WTC11 (cell line): ENCODE data around the gene ELAC2. TPM values are rescaled to one million over a fixed set of nuclear protein-coding genes. Genes with fewer than 3 reads are reported as not detected.

Experiments used
- ATAC-seq: fragments of 200-7000 bp; cut with Tn5 transposase; 2 replicates; pipeline ENCODE4 v1.10.0; 2021; ENCODE audit warnings: mild to moderate bottlenecking, moderate library complexity
- CTCF ChIA-PET: fragments of 300-600 bp; sonication (Branson Sonifier 250); formaldehyde crosslinking; loops from one replicate; lab custom pipeline; 2021; ENCODE audit warnings: antibody characterized with exemption; lab: Charles Lee
- POLR2A ChIA-PET: fragments of 350-600 bp; sonication (Branson Sonifier 250); formaldehyde crosslinking; loops from one replicate; lab custom pipeline; 2021; ENCODE audit warnings: antibody characterized with exemption; lab: Charles Lee
- DNase-seq: peaks from one replicate; pipeline ENCODE4 v3.0.0; 2021; ENCODE audit warnings: low spot score
- H3K27ac Mint-ChIP-seq: 2 replicates; pipeline ENCODE4 v1.8.0; 2021; ENCODE audit warnings: mixed read lengths
- H3K27me3 Mint-ChIP-seq: 2 replicates; pipeline ENCODE4 v1.8.0; 2021; ENCODE audit warnings: low read depth, mild to moderate bottlenecking, moderate library complexity, mixed read lengths
- H3K36me3 Mint-ChIP-seq: 2 replicates; pipeline ENCODE4 v1.8.0; 2021; ENCODE audit warnings: mixed read lengths
- H3K4me1 Mint-ChIP-seq: 2 replicates; pipeline ENCODE4 v1.8.0; 2022; ENCODE audit warnings: mixed read lengths
- H3K4me3 Mint-ChIP-seq: 2 replicates; pipeline ENCODE4 v1.8.0; 2021; ENCODE audit warnings: mild to moderate bottlenecking, moderate library complexity, mixed read lengths
- H3K9me3 Mint-ChIP-seq: 2 replicates; pipeline ENCODE4 v1.8.0; 2021; ENCODE audit warnings: mixed read lengths
- CBFB ChIP-seq: sonication (generic); formaldehyde crosslinking; IDR thresholded peaks from 2 replicates; pipeline ENCODE4 v1.8.1; 2022; ENCODE audit warnings: mild to moderate bottlenecking, low read depth, missing genetic modification reagents
- CREB1 ChIP-seq: sonication (generic); formaldehyde crosslinking; IDR thresholded peaks from 2 replicates; pipeline ENCODE4 v1.8.0; 2023; ENCODE audit warnings: mild to moderate bottlenecking, missing genetic modification reagents
- CTCF ChIP-seq: fragments of 200-600 bp; IDR thresholded peaks from 2 replicates; pipeline ENCODE4 v1.8.0; 2022; ENCODE audit warnings: antibody characterized with exemption
- FOXK1 ChIP-seq: sonication (generic); formaldehyde crosslinking; IDR thresholded peaks from 2 replicates; pipeline ENCODE4 v1.8.0; 2022; ENCODE audit warnings: mild to moderate bottlenecking, moderate library complexity, missing genetic modification reagents
- FOXP1 ChIP-seq: sonication (generic); formaldehyde crosslinking; IDR thresholded peaks from 2 replicates; pipeline ENCODE4 v1.8.0; 2022; ENCODE audit warnings: missing genetic modification reagents, mild to moderate bottlenecking, moderate library complexity, borderline replicate concordance
- GTF2I ChIP-seq: fragments of 250-450 bp; sonication (Bioruptor Pico); conservative IDR thresholded peaks from 2 replicates; pipeline ENCODE4 v1.4.0; 2021; ENCODE audit warnings: mild to moderate bottlenecking
- HMGXB4 ChIP-seq: sonication (generic); formaldehyde crosslinking; IDR thresholded peaks from 2 replicates; pipeline ENCODE4 v1.8.1; 2023; ENCODE audit warnings: mild to moderate bottlenecking, moderate library complexity, missing genetic modification reagents
- KAT7 ChIP-seq: sonication (generic); formaldehyde crosslinking; IDR thresholded peaks from 2 replicates; pipeline ENCODE4 v1.8.1; 2023; ENCODE audit warnings: missing genetic modification reagents, mild to moderate bottlenecking, borderline replicate concordance
- NR1H2 ChIP-seq: sonication (generic); formaldehyde crosslinking; IDR thresholded peaks from 2 replicates; pipeline ENCODE4 v1.9.0; 2021; ENCODE audit warnings: mild to moderate bottlenecking, moderate library complexity, missing genetic modification reagents
- NR3C1 ChIP-seq: sonication (generic); formaldehyde crosslinking; conservative IDR thresholded peaks from 2 replicates; pipeline ENCODE4 v1.8.1; 2023; ENCODE audit warnings: low read depth, mild to moderate bottlenecking, missing genetic modification reagents
- STAT6 ChIP-seq: sonication (generic); formaldehyde crosslinking; conservative IDR thresholded peaks from 2 replicates; pipeline ENCODE4 v1.8.1; 2023; ENCODE audit warnings: mild to moderate bottlenecking, low read depth, missing genetic modification reagents, moderate library complexity
- TEAD4 ChIP-seq: sonication (generic); formaldehyde crosslinking; IDR thresholded peaks from 2 replicates; pipeline ENCODE4 v1.8.0; 2022; ENCODE audit warnings: mild to moderate bottlenecking, missing genetic modification reagents
- TP53 ChIP-seq: sonication (generic); formaldehyde crosslinking; IDR thresholded peaks from 2 replicates; pipeline ENCODE4 v1.8.1; 2023; ENCODE audit warnings: mild to moderate bottlenecking, missing genetic modification reagents
- USF1 ChIP-seq: sonication (generic); formaldehyde crosslinking; IDR thresholded peaks from 2 replicates; pipeline ENCODE4 v1.8.0; 2022; ENCODE audit warnings: mild to moderate bottlenecking, missing genetic modification reagents
- USF2 ChIP-seq: sonication (generic); formaldehyde crosslinking; IDR thresholded peaks from 2 replicates; pipeline ENCODE4 v1.8.1; 2023; ENCODE audit warnings: mild to moderate bottlenecking, missing genetic modification reagents, moderate library complexity
- ZBTB21 ChIP-seq: sonication (generic); formaldehyde crosslinking; IDR thresholded peaks from 2 replicates; pipeline ENCODE4 v1.8.1; 2023; ENCODE audit warnings: mild to moderate bottlenecking, missing genetic modification reagents, borderline replicate concordance
- ZNF138 ChIP-seq: sonication (generic); formaldehyde crosslinking; conservative IDR thresholded peaks from 2 replicates; pipeline ENCODE4 v1.8.1; 2022; ENCODE audit warnings: mild to moderate bottlenecking, moderate library complexity, missing genetic modification reagents
- ZNF232 ChIP-seq: sonication (generic); formaldehyde crosslinking; IDR thresholded peaks from 2 replicates; pipeline ENCODE4 v1.8.0; 2022; ENCODE audit warnings: mild to moderate bottlenecking, missing genetic modification reagents
- ZNF396 ChIP-seq: fragments of 250-450 bp; sonication (Bioruptor Pico); IDR thresholded peaks from 2 replicates; pipeline ENCODE4 v1.8.0; 2021; ENCODE audit warnings: mild to moderate bottlenecking, moderate library complexity, borderline replicate concordance
- ZNF423 ChIP-seq: fragments of 250-450 bp; sonication (Bioruptor Pico); IDR thresholded peaks from 2 replicates; pipeline ENCODE4 v2.1.2; 2022; ENCODE audit warnings: mild to moderate bottlenecking, moderate library complexity
- ZNF512 ChIP-seq: sonication (generic); formaldehyde crosslinking; IDR thresholded peaks from 2 replicates; pipeline ENCODE4 v1.8.1; 2022; ENCODE audit warnings: missing genetic modification reagents, borderline replicate concordance
- total RNA-seq: library from RNA; stranded (reverse); gene quantifications from 3 replicates; pipeline ENCODE4 v1.2.3, GENCODE V29; 2021

ELAC2 gene
- total RNA-seq, 1 experiment from 2014 or later = 86.9 TPM

- ChIA-PET POLR2A (no interaction called here), CTCF (interaction anchor here (0.5 to 1.2 kb wide), 5 partner anchors 8 to 682 kb away, joined by 3 to 7 read pairs (median 5); no protein-coding TSS in a partner anchor)
- peak; percentile 27 for ATAC-seq
- no peak for DNase-seq
- H3K9me3 Mint-ChIP-seq = no peaks in the 10 kb centered on the region
- no peaks in the 10 kb centered on the region for H3K36me3 Mint-ChIP-seq
- TF ChIP-seq GTF2I (CRISPR knock-in tag) = no peak
- TF ChIP-seq HMGXB4 = no peak
- no peak for TF ChIP-seq ZNF423
- TF ChIP-seq USF2 (CRISPR knock-in tag) = no peak
- no peak for TF ChIP-seq ZNF396 (CRISPR knock-in tag)
- no peak for TF ChIP-seq ZNF512 (CRISPR knock-in tag)
- TF ChIP-seq USF1 = no peak
- TF ChIP-seq CTCF = no peak
- TF ChIP-seq ZNF138 (CRISPR knock-in tag) = no peak
- no peak for TF ChIP-seq KAT7 (CRISPR knock-in tag)
- TF ChIP-seq CBFB (CRISPR knock-in tag) = no peak
- no peak for TF ChIP-seq ZNF232 (CRISPR knock-in tag)
- TF ChIP-seq NR1H2 (CRISPR knock-in tag) = no peak
- TF ChIP-seq TEAD4 (CRISPR knock-in tag) = no peak
- TF ChIP-seq, all 79 proteins: peak for 0
- peaks cover 31% of the 10 kb centered on the region for H3K4me1 Mint-ChIP-seq
- peak overlapping the region; percentile 61 for H3K4me3 Mint-ChIP-seq
- H3K27me3 Mint-ChIP-seq = peaks cover 12% of the 10 kb centered on the region
- no peak overlapping the region; the same call in none of the 2 replicates for H3K27ac Mint-ChIP-seq
These were observed 6.2 kb upstream of the ELAC2 start for GRCh38 chr17:13024016-13024415.

GRCh38 chr17:13016881-13017654 is 759 bp downstream of the ELAC2 start:
- CTCF ChIA-PET = interaction anchor here (1.6 to 5.0 kb wide), 2 partner anchors 14 to 275 kb away, joined by 10 to 48 read pairs; no protein-coding TSS in a partner anchor
- DNase-seq = no peak

More at GRCh38 chr17:13016881-13017654, 759 bp downstream of the ELAC2 start:
- peaks cover 47% of the 10 kb centered on the region for H3K36me3 Mint-ChIP-seq
- H3K27me3 Mint-ChIP-seq = no peaks in the 10 kb centered on the region
- TF ChIP-seq TP53 (CRISPR knock-in tag) (no peak), ZBTB21 (no peak), STAT6 (CRISPR knock-in tag) (no peak), ZNF396 (CRISPR knock-in tag) (no peak), FOXK1 (CRISPR knock-in tag) (no peak; the same call in 1 of the 2 replicates), FOXP1 (no peak), CREB1 (CRISPR knock-in tag) (no peak), NR3C1 (CRISPR knock-in tag) (no peak)
- TF ChIP-seq, all 79 proteins: peak for 0
- peak overlapping the region; percentile 63; the same call in 1 of the 2 replicates for H3K27ac Mint-ChIP-seq
- peaks cover 13% of the 10 kb centered on the region for H3K4me1 Mint-ChIP-seq
- no peaks in the 10 kb centered on the region for H3K9me3 Mint-ChIP-seq
- ATAC-seq = no peak
- peak overlapping the region; percentile 95 for H3K4me3 Mint-ChIP-seq
- POLR2A ChIA-PET = interaction anchor here (0.6 to 2.3 kb wide), 4 partner anchors 30 to 1284 kb away, joined by 3 to 9 read pairs (median 4); partner anchors contain the start of genes ARHGAP44 and HS3ST3B1
